Activated effector memory CD4-positive, alpha-beta T cell treated with Interleukin-2 at 50 U/mL for 16 hours (primary cell): ENCODE results near the gene PPP1R17.

ENCODE experiments used
- DNase-seq: peaks from one replicate; pipeline ENCODE4 v3.0.0-alpha.2; 2020

Gene PPP1R17

GRCh38 chr7:31705377-31705776, 18.4 kb downstream of the PPP1R17 start:
- no peak for DNase-seq

- DNase-seq = no peak
Measured at GRCh38 chr7:31707089-31707488, 20.1 kb downstream of the PPP1R17 start.

- DNase-seq = no peak
Measured at GRCh38 chr7:31710171-31710570, 23.2 kb downstream of the PPP1R17 start.

GRCh38 chr7:31716355-31716754, 29.3 kb downstream of the PPP1R17 start:
- no peak for DNase-seq

- DNase-seq = no peak
Measured at GRCh38 chr7:31720366-31720765, 33.4 kb downstream of the PPP1R17 start.

GRCh38 chr7:31724696-31725095, 37.7 kb downstream of the PPP1R17 start:
- DNase-seq = no peak

GRCh38 chr7:31729195-31729804, 42.3 kb downstream of the PPP1R17 start:
- DNase-seq = no peak

GRCh38 chr7:31734456-31734855, 47.4 kb downstream of the PPP1R17 start:
- no peak for DNase-seq

- no peak for DNase-seq
Measured at GRCh38 chr7:31735991-31736982, 49.3 kb downstream of the PPP1R17 start.

- DNase-seq = no peak
Measured at GRCh38 chr7:31741852-31742251, 54.8 kb downstream of the PPP1R17 start.

GRCh38 chr7:31744294-31744874, 57.4 kb downstream of the PPP1R17 start:
- no peak for DNase-seq

GRCh38 chr7:31747553-31747952, 60.5 kb downstream of the PPP1R17 start:
- DNase-seq = no peak

GRCh38 chr7:31748084-31748483, 61.1 kb downstream of the PPP1R17 start:
- no peak for DNase-seq

- DNase-seq = no peak
Measured at GRCh38 chr7:31751726-31752125, 64.7 kb downstream of the PPP1R17 start.
